Heart left ventricle (tissue), 16 donors: ENCODE data around the gene NDUFA8. TPM values are rescaled to one million over a fixed set of nuclear protein-coding genes. Genes with fewer than 3 reads are reported as not detected.

Source experiments
- ATAC-seq, 4 donors: fragments of 200-7000 bp; cut with Tn5 transposase; one replicate each; pipeline ENCODE4 v1.9.1; 2020 to 2022; ENCODE audit warnings: moderate library complexity in 4 of 4, mild to moderate bottlenecking in 3 of 4, moderate number of reproducible peaks in 1 of 4
- DNase-seq, 5 donors: peaks; one replicate each; pipeline ENCODE4 v3.0.0-alpha.2; 2020
- H3K27ac ChIP-seq, 12 donors: fragments of 200-600 bp; sonication (generic) in 4 of 12; one replicate each; pipeline versions ENCODE4 v1.5.0 to v1.8.0; 2016 to 2022; ENCODE audit warnings: mild to moderate bottlenecking in 2 of 12
- H3K27me3 ChIP-seq, 9 donors: fragments of 200-600 bp; sonication (generic) in 2 of 9; one replicate each; pipeline versions ENCODE4 v1.5.1 to v1.8.0; 2016 to 2022; ENCODE audit warnings: mild to moderate bottlenecking in 3 of 9
- H3K36me3 ChIP-seq, 9 donors: fragments of 200-600 bp; sonication (generic) in 2 of 9; one replicate each; pipeline versions ENCODE4 v1.5.0 to v1.8.0; 2018 to 2022; ENCODE audit warnings: mild to moderate bottlenecking in 2 of 9
- H3K4me1 ChIP-seq, 12 donors: fragments of 200-600 bp; sonication (generic) in 4 of 12; one replicate each; pipeline versions ENCODE4 v1.5.0 to v1.8.0; 2016 to 2022; ENCODE audit warnings: mild to moderate bottlenecking in 3 of 12
- H3K4me3 ChIP-seq, 12 donors: fragments of 200-600 bp; sonication (generic) in 4 of 12; one replicate each; pipeline versions ENCODE4 v1.5.0 to v1.8.0; 2017 to 2022; ENCODE audit warnings: mild to moderate bottlenecking in 9 of 12, moderate library complexity in 4 of 12
- H3K9me3 ChIP-seq, 12 donors: fragments of 200-600 bp; sonication (generic) in 4 of 12; one replicate each; pipeline versions ENCODE4 v1.5.0 to v1.8.0; 2016 to 2022; ENCODE audit warnings: mild to moderate bottlenecking in 1 of 12
- POLR2A ChIP-seq, 2 donors: fragments of 450-650 bp; IDR thresholded peaks; one replicate each; pipeline ENCODE4 v1.6.1; 2017; ENCODE audit warnings: antibody characterized with exemption in 2 of 2, mild to moderate bottlenecking in 2 of 2, moderate library complexity in 2 of 2
- WGBS, 4 donors: extraction: QIAGEN DNeasy Blood & Tissue Kit in 2 of 4; methylation state at CpG; one replicate each; pipeline versions ENCODE4 v1.1.5 to v1.1.7; 2013 to 2018; 5-methylcytosine and 5-hydroxymethylcytosine counted together
- intact Hi-C, 10 donors: fragments of 100-400 bp; cut with DNase I; formaldehyde crosslinking; loops; one replicate each; pipeline versions ENCODE4 v1.11.1 to v1.14.2; 2022
- polyA plus RNA-seq, 2 donors: library from polyadenylated mRNA; stranded (reverse); fragments of 200-250 nt; gene quantifications; one replicate each; pipeline ENCODE4 v1.2.3, GENCODE V29; 2013
- total RNA-seq, 9 donors: library from RNA; depleted of rRNA in 2 of 9; stranded (reverse); fragments of >200 nt in 2 of 9; fragmentation: NEBNext Ultra II Directional in 3 of 9; extraction: Animal tissue kit (Norgen Biotek cat#: 25700) in 3 of 9; gene quantifications; one replicate each; pipeline versions ENCODE4 v1.1.0 to v1.2.4, GENCODE V29; 2016 to 2023
- TF ChIP-seq, protein P1 (sequence below), 12 donors: fragments of 200-600 bp; sonication (generic) in 4 of 12; IDR thresholded peaks; one replicate each; pipeline versions ENCODE4 v1.5.0 to v1.8.0; 2018 to 2022; ENCODE audit warnings: antibody characterized with exemption in 12 of 12, mild to moderate bottlenecking in 5 of 12
- donor health status: ischemic (EF 13 %, LVEDD 7.1; RV severe dilation, severe dysfunction).
- donor health status: healthy with polysubstance abuse.
- donor health status: DM: no; HTN: yes; CAD: no.
- donor health status: DM: no; HTN: no; CAD: no.
- donor health status: ischemic (EF 25% LVEDD 6.9; RV normal size, moderate dysfunction).
- donor health status: ischemic (EF 25% LVEDD 5.7; RV mildly dilated, moderate dysfunction).
- donor health status: healthy.
- donor health status: DM: yes; HTN: yes; CAD: no.
- donor health status: ischemic (EF 35%, LVEDD 5.7; RV mildly dilated, moderate dysfunction).
- donor health status: nonischemic (EF 11% LVEDD 7.7; RV severe dilation, severe dysfunction).
- donor health status: DM: yes; HTN: yes; CAD: no.
- donor health status: PGD.
- donor health status: ischemic (EF 29% LVEDD 5.4; RV normal size, mild dysfunction).
- donor health status: nonischemic (EF 23%, LVEDD 6.1; RV moderate dilation, normal function).

Gene NDUFA8
- total and polyA plus RNA-seq, 11 donors, result 183 to 919 (median 261) TPM

DNA sequence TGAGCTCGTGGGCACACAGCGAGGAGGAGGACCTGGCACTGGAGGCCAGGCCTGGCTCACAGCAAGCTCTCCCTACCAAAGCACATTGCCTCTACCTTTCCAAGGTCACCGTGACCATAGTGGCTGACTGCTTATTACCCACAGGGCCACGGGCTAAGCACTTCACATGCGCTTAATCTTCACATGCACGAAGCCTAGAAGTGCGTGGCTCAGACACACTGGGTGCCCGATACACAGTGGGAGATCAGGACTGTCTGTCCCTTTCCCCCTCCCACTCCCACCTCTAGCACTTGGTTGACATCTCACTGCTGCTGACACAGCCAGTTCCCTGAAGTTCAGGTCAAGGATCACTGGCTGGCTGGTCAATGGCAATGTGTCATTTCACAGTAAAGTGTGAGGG lies 45.6 kb upstream of the NDUFA8 start:
- ATAC-seq (no peak), DNase-seq (peak in 2 of 5 donors; percentile 6 to 22)
- WGBS, 4 donors, result 89 to 94% (median 92%) methylated on average over 8 of the region's 8 CpGs
- Histone ChIP-seq H3K27me3 (peaks cover 0 to 9% (median 0%) of the 10 kb centered on the region in 9 donors), H3K36me3 (no peaks in the 10 kb centered on the region), H3K4me1 (peaks cover 0 to 7% (median 0%) of the 10 kb centered on the region in 12 donors), H3K9me3 (no peaks in the 10 kb centered on the region), H3K4me3 (no peak overlapping the region), H3K27ac (no peak overlapping the region)
- intact Hi-C loops, result no loop called here
- TF ChIP-seq POLR2A (IDR thresholded peaks at IDR 0.05), result no peak
- TF ChIP-seq, protein P1, sequence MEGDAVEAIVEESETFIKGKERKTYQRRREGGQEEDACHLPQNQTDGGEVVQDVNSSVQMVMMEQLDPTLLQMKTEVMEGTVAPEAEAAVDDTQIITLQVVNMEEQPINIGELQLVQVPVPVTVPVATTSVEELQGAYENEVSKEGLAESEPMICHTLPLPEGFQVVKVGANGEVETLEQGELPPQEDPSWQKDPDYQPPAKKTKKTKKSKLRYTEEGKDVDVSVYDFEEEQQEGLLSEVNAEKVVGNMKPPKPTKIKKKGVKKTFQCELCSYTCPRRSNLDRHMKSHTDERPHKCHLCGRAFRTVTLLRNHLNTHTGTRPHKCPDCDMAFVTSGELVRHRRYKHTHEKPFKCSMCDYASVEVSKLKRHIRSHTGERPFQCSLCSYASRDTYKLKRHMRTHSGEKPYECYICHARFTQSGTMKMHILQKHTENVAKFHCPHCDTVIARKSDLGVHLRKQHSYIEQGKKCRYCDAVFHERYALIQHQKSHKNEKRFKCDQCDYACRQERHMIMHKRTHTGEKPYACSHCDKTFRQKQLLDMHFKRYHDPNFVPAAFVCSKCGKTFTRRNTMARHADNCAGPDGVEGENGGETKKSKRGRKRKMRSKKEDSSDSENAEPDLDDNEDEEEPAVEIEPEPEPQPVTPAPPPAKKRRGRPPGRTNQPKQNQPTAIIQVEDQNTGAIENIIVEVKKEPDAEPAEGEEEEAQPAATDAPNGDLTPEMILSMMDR (IDR thresholded peaks at IDR 0.05), result no peak

DNA sequence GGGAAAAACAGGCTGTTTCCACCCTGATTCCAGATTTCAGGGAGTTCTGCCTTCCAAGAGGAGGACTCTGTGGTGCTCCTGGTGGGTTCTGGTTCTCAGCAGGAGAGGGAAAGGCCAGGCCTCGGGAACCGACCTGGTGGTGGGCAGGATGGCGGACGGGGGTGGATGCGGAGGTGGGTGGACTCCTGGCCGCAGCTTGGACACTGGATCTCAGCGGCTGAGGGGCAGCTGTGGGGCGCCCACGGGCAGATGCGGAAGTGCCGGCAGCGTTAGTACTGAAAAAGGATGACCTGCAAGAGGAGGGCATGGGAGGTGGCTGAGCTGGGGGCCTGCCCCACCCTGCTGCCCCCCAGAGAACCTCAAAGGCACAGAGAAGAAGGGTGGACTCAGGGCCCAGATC lies 44.9 kb upstream of the NDUFA8 start:
- WGBS, 4 donors, result 77 to 92% (median 85%) methylated on average over 12 of the region's 12 CpGs
- peak in 2 of 5 donors; percentile 16 to 57 for DNase-seq
- no peaks in the 10 kb centered on the region for H3K9me3 ChIP-seq
- no peaks in the 10 kb centered on the region for H3K36me3 ChIP-seq
- no peak overlapping the region for H3K27ac ChIP-seq
- no peak for ATAC-seq
- peaks cover 0 to 8% (median 0%) of the 10 kb centered on the region in 9 donors for H3K27me3 ChIP-seq
- H3K4me3 ChIP-seq, result no peak overlapping the region
- TF ChIP-seq, protein P1 (IDR thresholded peaks at IDR 0.05), result no peak
- no peak for TF ChIP-seq POLR2A (IDR thresholded peaks at IDR 0.05)
- intact Hi-C loops, result no loop called here
- H3K4me1 ChIP-seq, result peaks cover 0 to 7% (median 0%) of the 10 kb centered on the region in 12 donors

DNA sequence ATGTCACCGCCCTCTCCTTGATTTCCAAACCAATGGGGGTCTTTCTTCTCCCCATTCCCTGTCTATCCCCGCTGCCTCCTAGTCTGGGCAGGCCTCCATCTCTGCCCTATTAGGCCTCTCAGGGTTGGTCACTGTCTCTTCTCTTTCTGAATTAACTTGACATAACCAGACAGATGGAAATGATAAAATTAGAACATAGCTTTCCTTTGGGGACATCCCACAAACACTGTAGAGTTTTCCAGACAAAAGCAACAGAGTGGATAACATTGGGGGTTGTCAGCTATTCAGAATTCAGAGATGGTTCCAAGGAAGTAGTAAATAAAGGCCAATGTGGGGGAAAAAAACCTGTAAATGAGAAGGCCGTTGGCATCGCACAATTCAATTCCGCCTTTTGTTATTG lies 44.5 kb upstream of the NDUFA8 start:
- H3K36me3 ChIP-seq, result no peaks in the 10 kb centered on the region
- TF ChIP-seq, protein P1 (IDR thresholded peaks at IDR 0.05), result no peak
- TF ChIP-seq POLR2A (IDR thresholded peaks at IDR 0.05), result no peak
- intact Hi-C loops, result no loop called here
- WGBS, 4 donors, result 84 to 93% (median 87%) methylated on average over 5 of the region's 5 CpGs
- no peak overlapping the region for H3K27ac ChIP-seq
- H3K4me1 ChIP-seq, result peaks cover 0 to 7% (median 0%) of the 10 kb centered on the region in 12 donors
- no peak overlapping the region for H3K4me3 ChIP-seq
- DNase-seq (no peak), ATAC-seq (no peak)
- H3K27me3 ChIP-seq, result peaks cover 0 to 6% (median 0%) of the 10 kb centered on the region in 9 donors
- no peaks in the 10 kb centered on the region for H3K9me3 ChIP-seq

DNA sequence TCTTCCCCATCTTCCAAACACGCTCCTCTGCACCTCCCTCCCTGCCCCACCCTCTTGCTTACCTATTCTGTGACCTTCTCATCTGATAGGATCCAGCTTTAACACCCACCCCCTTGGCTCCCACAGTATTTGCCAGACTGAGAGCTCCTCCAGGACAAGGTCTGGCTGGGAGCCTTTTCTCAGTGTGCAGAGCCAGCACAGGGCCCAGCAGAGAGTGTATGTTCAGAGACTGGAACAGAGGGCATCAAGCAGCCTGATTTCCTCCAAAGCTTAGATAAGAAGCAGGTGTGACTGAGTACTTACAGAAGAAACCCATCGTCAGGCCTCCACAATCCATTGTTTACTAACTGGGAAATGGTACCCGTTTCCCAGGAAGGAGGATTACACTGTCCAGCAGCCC lies 42.5 kb upstream of the NDUFA8 start:
- intact Hi-C loops, result no loop called here
- peak in 1 of 5 donors; percentile 25 for DNase-seq
- no peak overlapping the region for H3K4me3 ChIP-seq
- H3K4me1 ChIP-seq, result peaks cover 0 to 7% (median 0%) of the 10 kb centered on the region in 12 donors
- no peaks in the 10 kb centered on the region for H3K36me3 ChIP-seq
- H3K9me3 ChIP-seq, result no peaks in the 10 kb centered on the region
- peak; percentile 36 to 77 (median 56) for ATAC-seq
- H3K27me3 ChIP-seq, result peaks cover 0 to 7% (median 0%) of the 10 kb centered on the region in 9 donors
- H3K27ac ChIP-seq, result no peak overlapping the region
- TF ChIP-seq, protein P1 (IDR thresholded peaks at IDR 0.05), result no peak
- WGBS, 4 donors, result 47 to 61% (median 54%) methylated on average over 3 of the region's 3 CpGs
